Thymus (tissue), 11 donors: ENCODE data around the gene MAP2K1. TPM values are rescaled to one million over a fixed set of nuclear protein-coding genes. Genes with fewer than 3 reads are reported as not detected.

Experiments used
- DNase-seq, 9 donors: peaks; one replicate each; pipeline ENCODE4 v3.0.0-alpha.2; 2013; ENCODE audit warnings: low spot score in 9 of 9, low read depth in 6 of 9, missing footprints in 1 of 9
- H3K27ac ChIP-seq, 2 donors: one replicate each; pipeline ENCODE4 v1.5.1; 2013; ENCODE audit warnings: control low read depth in 1 of 2, low read depth in 1 of 2, low read length in 1 of 2, mild to moderate bottlenecking in 1 of 2, moderate library complexity in 1 of 2
- H3K27me3 ChIP-seq, 2 donors: one replicate each; pipeline ENCODE4 v1.5.1; 2013; ENCODE audit warnings: low read length in 1 of 2; ENCODE audit not compliant: control insufficient read depth in 2 of 2, insufficient read depth in 1 of 2
- H3K36me3 ChIP-seq, 2 donors: one replicate each; pipeline ENCODE4 v1.5.1; 2013; ENCODE audit warnings: low read length in 1 of 2, mild to moderate bottlenecking in 1 of 2, moderate library complexity in 1 of 2; ENCODE audit not compliant: control insufficient read depth in 2 of 2, insufficient read depth in 2 of 2
- H3K4me1 ChIP-seq, 2 donors: one replicate each; pipeline ENCODE4 v1.5.1; 2013; ENCODE audit warnings: low read length in 2 of 2; ENCODE audit not compliant: control insufficient read depth in 2 of 2, insufficient read depth in 2 of 2
- H3K4me3 ChIP-seq, 2 donors: one replicate each; pipeline ENCODE4 v1.5.1; 2013; ENCODE audit warnings: low read length in 2 of 2, control low read depth in 1 of 2, mild to moderate bottlenecking in 1 of 2
- H3K9me3 ChIP-seq, 2 donors: one replicate each; pipeline ENCODE4 v1.5.1; 2013; ENCODE audit warnings: low read length in 1 of 2, mild to moderate bottlenecking in 1 of 2; ENCODE audit not compliant: control insufficient read depth in 2 of 2, insufficient read depth in 1 of 2
- WGBS: extraction: QIAGEN DNeasy Blood & Tissue Kit; methylation state at CpG from one replicate; pipeline ENCODE4 v1.1.7; 2013; 5-methylcytosine and 5-hydroxymethylcytosine counted together
- polyA plus RNA-seq: library from polyadenylated mRNA; stranded (reverse); fragments of 200-250 nt; gene quantifications from one replicate; pipeline ENCODE4 v1.2.3, GENCODE V29; 2013
- total RNA-seq: library from RNA; stranded (reverse); fragments of 120-200 nt; gene quantifications from one replicate; pipeline ENCODE4 v1.2.4, GENCODE V29; 2013
- donor health status: healthy.

Gene MAP2K1
- total and polyA plus RNA-seq, 2 donors: 31.1 to 55.0 TPM

DNA sequence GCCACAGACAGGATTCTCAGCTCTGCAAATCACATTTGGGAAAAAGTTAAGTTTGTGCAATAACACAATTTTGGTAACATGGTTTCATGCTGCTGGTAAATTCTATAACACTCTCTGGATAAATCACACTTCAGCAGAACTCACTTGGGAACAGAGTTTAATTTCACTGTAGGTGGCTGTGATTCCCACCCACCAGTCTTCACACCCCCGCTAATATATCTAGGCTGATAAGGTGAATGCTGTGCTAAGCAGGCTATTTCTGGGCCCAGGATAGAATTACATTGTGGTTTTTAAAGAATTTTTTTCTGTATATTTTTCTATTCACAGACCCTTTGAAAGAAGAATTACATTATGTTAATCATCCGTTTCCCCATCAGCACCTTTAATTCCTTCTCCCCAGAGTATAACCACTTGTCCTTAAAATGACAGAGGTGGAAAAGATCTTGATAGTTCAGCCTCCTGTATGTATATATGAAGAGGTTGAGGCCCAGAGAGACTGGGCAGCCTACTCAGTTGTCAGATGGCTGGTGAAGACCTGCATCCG lies 22.9 kb downstream of the MAP2K1 start:
- peak overlapping the region in 1 of 2 donors; percentile 25 for H3K27ac ChIP-seq
- no peak for DNase-seq
- peaks cover 25 to 51% of the 10 kb centered on the region in 2 donors for H3K4me1 ChIP-seq
- H3K36me3 ChIP-seq: no peaks in the 10 kb centered on the region
- H3K27me3 ChIP-seq: no peaks in the 10 kb centered on the region
- 92% methylated on average over 3 of the region's 3 CpGs for WGBS
- no peak overlapping the region for H3K4me3 ChIP-seq
- H3K9me3 ChIP-seq: peaks cover 0 to 5% of the 10 kb centered on the region in 2 donors

DNA sequence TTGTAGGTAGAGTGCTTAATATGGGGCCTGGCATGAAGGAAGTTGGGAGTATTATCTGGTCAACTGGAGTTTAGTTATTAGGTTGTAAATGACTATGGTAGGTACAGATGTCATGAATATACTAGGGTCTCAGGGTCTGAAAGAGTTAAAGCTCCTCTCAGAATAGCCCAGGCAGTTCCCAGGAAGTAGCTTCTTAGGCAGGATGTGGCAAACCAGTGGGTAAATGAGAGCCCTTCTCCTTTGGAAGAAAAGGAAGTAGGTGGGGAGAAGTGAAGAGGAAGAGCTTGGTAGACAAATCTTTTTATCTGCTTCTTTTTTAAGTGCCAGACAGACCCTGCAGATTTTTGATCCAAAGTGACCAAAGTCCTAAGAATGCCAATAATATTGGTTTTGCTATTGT lies 24.5 kb downstream of the MAP2K1 start:
- no peak overlapping the region for H3K27ac ChIP-seq
- peak in 3 of 9 donors; percentile 37 to 70 (median 38) for DNase-seq
- H3K9me3 ChIP-seq: peaks cover 0 to 7% of the 10 kb centered on the region in 2 donors
- no peak overlapping the region for H3K4me3 ChIP-seq
- no peaks in the 10 kb centered on the region for H3K27me3 ChIP-seq
- H3K36me3 ChIP-seq: no peaks in the 10 kb centered on the region
- H3K4me1 ChIP-seq: peaks cover 16 to 39% of the 10 kb centered on the region in 2 donors

GRCh38 chr15:66412220-66412619 lies 25.5 kb downstream of the MAP2K1 start:
- H3K27ac ChIP-seq: no peak overlapping the region
- no peaks in the 10 kb centered on the region for H3K36me3 ChIP-seq
- WGBS: 74% methylated on average over 3 of the region's 3 CpGs
- peaks cover 0 to 7% of the 10 kb centered on the region in 2 donors for H3K9me3 ChIP-seq
- peaks cover 20 to 29% of the 10 kb centered on the region in 2 donors for H3K4me1 ChIP-seq
- no peak for DNase-seq
- H3K27me3 ChIP-seq: no peaks in the 10 kb centered on the region
- no peak overlapping the region for H3K4me3 ChIP-seq

- Histone ChIP-seq H3K4me3 (no peak overlapping the region), H3K9me3 (peaks cover 0 to 7% of the 10 kb centered on the region in 2 donors), H3K36me3 (no peaks in the 10 kb centered on the region), H3K27me3 (no peaks in the 10 kb centered on the region), H3K27ac (no peak overlapping the region), H3K4me1 (peaks cover 17 to 22% of the 10 kb centered on the region in 2 donors)
- no peak for DNase-seq
- WGBS: 95% methylated on average over 1 of the region's 1 CpG
These were observed 26.9 kb downstream of the MAP2K1 start for GRCh38 chr15:66413579-66413978.

GRCh38 chr15:66415360-66415759 lies 28.6 kb downstream of the MAP2K1 start:
- Histone ChIP-seq H3K36me3 (no peaks in the 10 kb centered on the region), H3K27ac (no peak overlapping the region), H3K4me1 (peaks cover 13 to 15% of the 10 kb centered on the region in 2 donors), H3K27me3 (no peaks in the 10 kb centered on the region), H3K9me3 (peaks cover 0 to 7% of the 10 kb centered on the region in 2 donors), H3K4me3 (no peak overlapping the region)
- DNase-seq: no peak

GRCh38 chr15:66417736-66418135 lies 31.0 kb downstream of the MAP2K1 start:
- Histone ChIP-seq H3K4me3 (no peak overlapping the region), H3K9me3 (peaks cover 0 to 7% of the 10 kb centered on the region in 2 donors), H3K4me1 (peaks cover 0 to 4% of the 10 kb centered on the region in 2 donors), H3K27me3 (no peaks in the 10 kb centered on the region), H3K27ac (peak overlapping the region in 1 of 2 donors; percentile 12), H3K36me3 (no peaks in the 10 kb centered on the region)
- 84% methylated on average over 5 of the region's 5 CpGs for WGBS
- no peak for DNase-seq

GRCh38 chr15:66419471-66419870 lies 32.8 kb downstream of the MAP2K1 start:
- no peaks in the 10 kb centered on the region for H3K27me3 ChIP-seq
- peaks cover 0 to 3% of the 10 kb centered on the region in 2 donors for H3K9me3 ChIP-seq
- no peak overlapping the region for H3K4me3 ChIP-seq
- H3K36me3 ChIP-seq: no peaks in the 10 kb centered on the region
- 98% methylated on average over 3 of the region's 3 CpGs for WGBS
- no peak for DNase-seq
- no peak overlapping the region for H3K27ac ChIP-seq
- H3K4me1 ChIP-seq: peaks cover 0 to 4% of the 10 kb centered on the region in 2 donors

- Histone ChIP-seq H3K4me1 (no peaks in the 10 kb centered on the region), H3K9me3 (no peaks in the 10 kb centered on the region), H3K36me3 (no peaks in the 10 kb centered on the region), H3K4me3 (no peak overlapping the region), H3K27me3 (no peaks in the 10 kb centered on the region), H3K27ac (no peak overlapping the region)
- 96% methylated on average over 4 of the region's 4 CpGs for WGBS
- DNase-seq: no peak
These were observed 35.6 kb downstream of the MAP2K1 start for GRCh38 chr15:66422347-66422746.

DNA sequence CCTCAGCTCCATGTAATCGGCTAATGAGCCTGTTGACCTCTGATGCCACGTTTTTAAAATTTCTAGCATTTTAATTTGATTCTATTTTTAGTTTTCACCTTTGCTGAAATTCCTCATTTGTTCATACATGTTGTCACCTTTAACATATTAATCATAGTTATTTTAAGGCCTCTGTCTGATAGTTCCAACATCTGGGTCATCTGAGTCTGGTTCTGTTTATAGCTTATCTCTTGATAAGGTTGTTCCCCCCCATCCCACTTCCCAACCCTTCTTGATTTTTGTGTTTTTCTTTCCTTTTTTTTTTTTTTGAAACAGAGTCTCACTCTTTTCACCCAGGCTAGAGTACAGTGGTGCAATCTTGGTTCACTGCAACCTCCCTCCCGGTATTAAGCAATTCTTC lies 36.4 kb downstream of the MAP2K1 start:
- Histone ChIP-seq H3K9me3 (no peaks in the 10 kb centered on the region), H3K27me3 (no peaks in the 10 kb centered on the region), H3K4me1 (no peaks in the 10 kb centered on the region), H3K36me3 (no peaks in the 10 kb centered on the region), H3K4me3 (no peak overlapping the region), H3K27ac (no peak overlapping the region)
- WGBS: over 99% methylated on average over 3 of the region's 3 CpGs
- DNase-seq: no peak
